Esophagus squamous epithelium (tissue), 4 donors: ENCODE data around the gene DICER1.

Experiments used
- CTCF ChIP-seq, 6 experiments: fragments of 450-650 bp in 4 of 6; fragments of 200-600 bp in 2 of 6; sonication (generic) in 2 of 6; IDR thresholded peaks; one replicate each; pipeline ENCODE4 v1.5.1; 2016 to 2019; ENCODE audit warnings: antibody characterized with exemption in 6 of 6, mild to moderate bottlenecking in 4 of 6, moderate library complexity in 4 of 6
- POLR2A ChIP-seq, 4 donors: fragments of 450-650 bp; IDR thresholded peaks; one replicate each; pipeline ENCODE4 v1.6.1; 2017; ENCODE audit warnings: antibody characterized with exemption in 4 of 4, mild to moderate bottlenecking in 4 of 4, moderate library complexity in 3 of 4

- TF ChIP-seq CTCF (IDR thresholded peaks at IDR 0.05) (no peak), POLR2A (IDR thresholded peaks at IDR 0.05) (no peak)
Measured at GRCh38 chr14:95070748-95071435, 86.4 kb downstream of the DICER1 start.
